GM19397 (cell line): ENCODE measurements around the gene FBXL4.
A peak's percentile ranks its signal among the peaks of the same experiment; 100 is the strongest.

ENCODE experiments used
- ATAC-seq: cut with Tn5 transposase; IDR thresholded peaks from one replicate; pipeline ENCODE4 v1.9.1; 2021; ENCODE audit warnings: mild to moderate bottlenecking, moderate library complexity; ENCODE audit not compliant: unreplicated experiment

Gene FBXL4

GRCh38 chr6:98840385-98840784 is 107.4 kb downstream of the FBXL4 start:
- no peak for ATAC-seq

DNA sequence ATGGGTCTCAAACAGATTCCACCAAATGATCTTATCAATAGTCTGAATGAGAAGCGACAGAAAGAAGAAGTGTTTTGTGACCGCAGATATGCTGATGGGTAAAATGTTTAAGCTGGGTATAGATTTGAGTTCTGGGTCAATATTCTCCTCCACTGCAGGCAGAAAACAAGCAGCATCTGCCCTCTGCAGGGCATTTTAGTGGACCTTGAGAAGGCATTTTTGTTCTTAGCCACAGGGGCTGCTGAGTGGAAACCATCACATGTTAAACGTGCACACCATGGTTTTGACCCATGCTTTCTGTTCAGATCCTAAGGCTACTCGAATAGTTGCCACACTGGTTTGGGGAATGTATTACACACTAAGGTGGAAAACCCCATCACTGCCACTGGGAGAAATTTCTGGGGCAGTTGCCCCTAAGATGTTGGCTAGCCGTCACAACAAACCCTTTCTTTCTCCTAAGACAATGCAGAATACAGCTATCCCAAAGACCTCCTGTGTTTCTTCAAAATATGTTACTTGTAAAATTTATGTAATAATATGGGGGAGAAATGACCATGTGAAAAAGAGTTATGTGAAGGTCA is 107.9 kb downstream of the FBXL4 start:
- ATAC-seq: no peak

DNA sequence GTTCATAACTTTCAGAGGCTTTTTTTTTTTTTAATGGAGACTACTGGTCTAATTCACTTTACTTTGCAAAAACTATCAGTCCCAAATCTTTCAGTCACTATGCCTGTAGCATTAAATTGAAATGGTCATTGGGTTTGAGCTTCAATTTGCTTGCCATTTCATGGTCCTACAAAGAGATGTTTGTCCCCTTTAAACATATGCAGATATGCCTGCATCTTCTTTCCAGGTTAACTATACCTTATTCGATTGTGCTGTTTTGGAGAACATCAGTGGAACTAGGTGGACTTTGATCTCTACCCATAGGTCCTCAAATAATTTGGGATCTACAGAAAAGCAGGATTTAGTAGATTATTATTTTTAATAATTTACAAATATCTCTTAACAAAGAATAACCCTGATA is 108.8 kb downstream of the FBXL4 start:
- no peak for ATAC-seq

- ATAC-seq: no peak
These were observed 109.7 kb downstream of the FBXL4 start for GRCh38 chr6:98838032-98838431.

DNA sequence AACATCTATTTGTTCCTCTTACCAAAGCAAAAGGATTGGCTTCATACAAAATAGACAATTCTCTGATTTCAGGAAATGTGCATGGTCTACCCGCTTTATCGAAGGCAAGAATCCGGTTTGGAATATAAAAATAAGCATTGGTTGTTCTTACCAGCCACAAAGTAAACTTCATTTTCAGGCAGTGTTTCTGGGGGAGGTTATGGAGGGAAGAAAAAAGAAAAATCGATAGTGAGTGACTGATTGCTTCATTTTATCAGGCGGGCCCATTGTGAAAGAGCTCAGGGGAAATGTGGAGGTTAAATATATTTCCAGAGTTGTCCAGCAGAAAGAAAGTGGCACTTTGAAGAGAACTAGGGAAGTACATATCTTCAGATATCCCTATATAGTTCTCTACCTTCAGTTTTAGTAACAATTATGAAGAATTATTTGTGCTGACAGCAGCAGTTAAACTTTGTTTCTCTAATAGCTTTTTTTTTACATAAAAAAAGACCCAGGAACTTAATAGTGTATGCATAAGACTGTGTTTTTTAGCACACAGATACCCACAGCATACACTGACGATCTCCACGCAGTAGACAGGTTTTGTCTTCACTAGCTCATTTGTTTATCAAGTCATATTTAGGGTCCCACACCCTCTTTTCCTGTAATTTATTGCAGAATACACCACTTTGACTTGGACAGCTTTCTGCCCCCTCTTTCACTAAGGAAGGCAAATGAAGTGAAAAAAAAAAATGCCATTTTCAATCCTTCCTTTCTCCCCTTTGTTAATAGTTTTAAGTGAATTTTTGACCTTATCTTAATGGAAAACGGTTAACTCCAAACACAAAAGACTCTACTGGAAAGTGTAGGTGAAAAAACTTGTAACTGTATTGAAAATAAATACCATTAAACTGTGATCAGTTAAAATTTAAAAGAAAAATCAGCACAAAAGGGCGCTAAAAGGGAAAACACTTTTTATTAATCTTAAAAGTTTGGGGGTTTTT is 110.5 kb downstream of the FBXL4 start:
- no peak for ATAC-seq

GRCh38 chr6:98836025-98836961 is 111.5 kb downstream of the FBXL4 start:
- ATAC-seq: no peak

DNA sequence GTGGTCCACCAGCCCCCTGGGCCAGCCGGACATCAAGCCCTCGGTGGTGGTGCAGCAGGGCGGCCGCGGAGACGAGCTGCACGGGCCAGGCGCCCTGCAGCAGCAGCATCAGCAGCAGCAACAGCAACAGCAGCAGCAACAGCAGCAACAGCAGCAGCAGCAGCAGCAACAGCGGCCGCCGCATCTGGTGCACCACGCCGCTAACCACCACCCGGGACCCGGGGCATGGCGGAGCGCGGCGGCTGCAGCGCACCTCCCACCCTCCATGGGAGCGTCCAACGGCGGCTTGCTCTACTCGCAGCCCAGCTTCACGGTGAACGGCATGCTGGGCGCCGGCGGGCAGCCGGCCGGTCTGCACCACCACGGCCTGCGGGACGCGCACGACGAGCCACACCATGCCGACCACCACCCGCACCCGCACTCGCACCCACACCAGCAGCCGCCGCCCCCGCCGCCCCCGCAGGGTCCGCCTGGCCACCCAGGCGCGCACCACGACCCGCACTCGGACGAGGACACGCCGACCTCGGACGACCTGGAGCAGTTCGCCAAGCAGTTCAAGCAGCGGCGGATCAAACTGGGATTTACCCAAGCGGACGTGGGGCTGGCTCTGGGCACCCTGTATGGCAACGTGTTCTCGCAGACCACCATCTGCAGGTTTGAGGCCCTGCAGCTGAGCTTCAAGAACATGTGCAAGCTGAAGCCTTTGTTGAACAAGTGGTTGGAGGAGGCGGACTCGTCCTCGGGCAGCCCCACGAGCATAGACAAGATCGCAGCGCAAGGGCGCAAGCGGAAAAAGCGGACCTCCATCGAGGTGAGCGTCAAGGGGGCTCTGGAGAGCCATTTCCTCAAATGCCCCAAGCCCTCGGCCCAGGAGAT is 112.4 kb downstream of the FBXL4 start:
- ATAC-seq: peak; percentile 18

DNA sequence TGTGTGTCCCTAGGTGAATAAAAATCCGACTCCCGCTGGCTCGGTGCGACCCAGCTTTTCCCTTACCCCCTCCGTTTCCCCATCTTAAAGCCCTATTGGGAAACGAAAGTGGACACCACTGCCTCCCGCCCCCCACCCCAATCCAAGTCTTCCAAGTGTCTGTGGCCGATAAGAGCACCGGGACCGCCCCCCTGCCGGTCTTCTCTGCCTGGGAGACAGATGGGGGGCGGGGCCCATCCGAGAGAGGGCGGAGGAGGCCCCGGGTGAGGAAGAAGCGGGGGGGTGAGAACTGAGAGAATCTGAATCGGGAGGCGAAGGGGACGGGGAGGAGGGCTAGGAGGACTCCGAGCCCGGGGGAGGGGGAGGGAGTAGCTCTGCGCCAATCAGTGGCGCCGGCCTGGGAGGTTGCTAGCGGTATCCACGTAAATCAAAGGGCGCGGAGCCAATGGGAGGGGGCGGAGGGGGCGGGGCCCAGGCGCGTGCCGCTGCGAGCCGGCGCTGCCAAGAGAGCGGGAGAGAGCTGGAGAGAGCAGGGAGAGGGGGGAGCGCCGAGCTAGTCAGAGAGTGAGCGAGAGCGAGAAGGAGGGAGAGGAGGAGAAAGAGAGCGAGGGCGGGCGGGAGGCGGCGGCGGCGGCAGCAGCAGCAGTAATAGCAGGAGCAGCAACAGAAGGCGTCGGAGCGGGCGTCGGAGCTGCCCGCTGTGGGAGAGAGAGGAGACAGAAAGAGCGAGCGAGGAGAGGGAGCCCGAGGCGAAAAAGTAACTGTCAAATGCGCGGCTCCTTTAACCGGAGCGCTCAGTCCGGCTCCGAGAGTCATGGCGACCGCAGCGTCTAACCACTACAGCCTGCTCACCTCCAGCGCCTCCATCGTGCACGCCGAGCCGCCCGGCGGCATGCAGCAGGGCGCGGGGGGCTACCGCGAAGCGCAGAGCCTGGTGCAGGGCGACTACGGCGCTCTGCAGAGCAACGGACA is 113.4 kb downstream of the FBXL4 start, which contains the start of gene POU3F2:
POU3F2 (plus strand) TSS at position 515 of the 972 bp plus-strand sequence; CDS start at position 815, 300 bp downstream.
- ATAC-seq: peak; percentile 67

GRCh38 chr6:98833307-98834059 is 114.3 kb downstream of the FBXL4 start:
- peak; percentile 7 for ATAC-seq

DNA sequence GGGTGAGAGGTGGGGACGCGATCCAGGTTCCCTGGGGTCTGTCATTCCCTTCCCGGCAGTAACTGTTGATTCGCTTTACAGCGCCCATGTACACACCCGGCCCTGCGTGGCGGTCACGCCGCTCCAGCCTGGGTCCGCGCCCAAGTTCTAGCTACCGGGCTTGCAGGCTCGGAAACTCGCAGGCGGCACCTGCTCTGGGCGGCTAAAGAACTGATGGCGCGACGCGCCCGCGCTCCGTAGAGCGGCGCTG is 114.8 kb downstream of the FBXL4 start:
- no peak for ATAC-seq

- no peak for ATAC-seq
These were observed 115.3 kb downstream of the FBXL4 start for GRCh38 chr6:98832284-98833056.

- no peak for ATAC-seq
These were observed 115.8 kb downstream of the FBXL4 start for GRCh38 chr6:98831959-98832283.

DNA sequence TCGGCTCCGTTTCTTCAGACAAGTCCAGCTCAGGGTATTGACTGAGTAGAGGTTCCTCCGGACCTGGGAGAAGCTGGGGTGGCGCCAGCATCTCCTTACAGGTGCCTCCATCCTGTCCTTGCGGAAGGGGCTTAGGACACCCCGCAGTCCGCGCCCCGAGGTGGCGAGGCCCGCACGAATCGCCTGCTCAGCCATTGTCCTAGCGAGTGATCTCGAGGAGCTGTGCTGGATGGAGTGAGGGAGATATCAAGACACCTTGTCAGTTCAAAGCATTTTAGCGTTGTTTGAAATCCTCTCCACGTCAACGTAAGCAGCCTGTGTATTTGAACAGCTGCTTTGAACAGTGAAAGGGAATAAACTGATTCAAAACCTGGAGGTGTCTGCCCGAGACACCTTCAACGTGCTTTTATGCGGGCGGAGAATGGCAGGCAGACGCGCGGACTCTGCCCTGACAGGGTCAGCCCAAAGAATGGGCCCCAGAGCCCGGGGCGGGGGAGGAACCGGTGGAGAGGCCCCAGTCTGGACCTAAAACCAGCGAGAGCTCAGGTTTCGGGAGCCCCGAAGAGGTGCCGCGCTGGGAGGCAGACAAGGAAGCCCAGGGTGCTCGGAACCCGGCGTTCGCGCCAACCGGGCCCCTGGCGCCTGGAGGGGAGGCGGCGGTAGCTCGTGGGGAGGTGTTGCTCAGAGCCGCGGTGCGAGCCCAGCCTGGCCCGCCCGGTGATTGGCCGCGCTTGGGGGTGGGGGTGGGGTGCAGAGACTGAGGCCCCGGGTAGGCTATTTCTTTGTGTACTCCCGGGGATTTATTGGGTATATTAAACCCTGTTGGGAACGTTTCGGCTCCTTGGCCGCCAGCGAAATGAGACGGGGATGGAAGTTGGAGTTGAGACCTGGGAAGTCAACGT is 116.4 kb downstream of the FBXL4 start:
- no peak for ATAC-seq

DNA sequence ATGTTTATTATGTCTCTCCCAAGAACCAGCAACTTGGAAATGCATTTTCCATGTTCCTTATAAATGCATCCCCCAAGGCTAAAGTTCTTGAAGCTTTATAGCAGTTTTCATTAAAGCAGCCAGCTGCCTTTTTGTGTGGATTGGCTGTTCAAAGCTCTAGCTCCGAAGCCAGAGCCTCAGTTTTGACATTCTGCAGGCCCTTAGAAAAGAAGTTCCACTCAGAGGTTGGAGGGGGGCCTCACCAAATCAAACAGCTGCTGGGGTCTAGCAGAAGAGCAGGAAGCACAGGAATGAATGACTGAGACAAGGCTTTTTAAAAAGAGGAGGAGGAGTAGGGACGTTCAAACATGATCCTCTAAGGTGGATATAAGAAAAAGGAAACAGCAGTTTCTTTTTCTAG is 117.6 kb downstream of the FBXL4 start:
- no peak for ATAC-seq

- ATAC-seq: no peak
These were observed 118.8 kb downstream of the FBXL4 start for GRCh38 chr6:98828941-98829411.

- ATAC-seq: no peak
These were observed 119.4 kb downstream of the FBXL4 start for GRCh38 chr6:98828211-98828788.
